OCI-LY7 (cell line): Measurements from ENCODE around the gene MED10. TPM values are rescaled to one million over a fixed set of nuclear protein-coding genes. Genes with fewer than 3 reads are reported as not detected.

Experiments used
- BruUV-seq: library from RNA; stranded (reverse); fragments of 400-500 nt; replicated peaks from 2 replicates; lab custom pipeline; 2021; lab: Mats Ljungman, UMichigan
- CTCF ChIA-PET: fragments of 300-600 bp; sonication (Branson Sonifier 250); formaldehyde crosslinking; loops from one replicate; lab custom pipeline; 2022; ENCODE audit warnings: antibody characterized with exemption; ENCODE audit not compliant: unreplicated experiment; lab: Charles Lee
- POLR2A ChIA-PET: fragments of 300-600 bp; sonication (Branson Sonifier 250); formaldehyde crosslinking; loops from one replicate; lab custom pipeline; 2022; ENCODE audit warnings: antibody characterized with exemption; lab: Charles Lee
- DNase-seq: peaks from one replicate; pipeline ENCODE4 v3.0.0-alpha.2; 2015; ENCODE audit warnings: low spot score
- H2AFZ ChIP-seq: fragments of 200-600 bp; sonication (generic), shearing (Covaris generic); 2 replicates; pipeline ENCODE4 v1.6.1; 2014; ENCODE audit warnings: mild to moderate bottlenecking, antibody characterized with exemption, low read length, moderate library complexity
- H3K27ac ChIP-seq: fragments of 200-600 bp; sonication (generic); 2 replicates; pipeline ENCODE4 v1.5.1; 2014; ENCODE audit warnings: mixed run types, low read depth, mild to moderate bottlenecking, moderate library complexity, low read length, inconsistent platforms; ENCODE audit not compliant: poor library complexity, severe bottlenecking
- H3K36me3 ChIP-seq: fragments of 200-600 bp; sonication (generic); 2 replicates; pipeline ENCODE4 v1.6.1; 2014; ENCODE audit warnings: mild to moderate bottlenecking, antibody characterized with exemption, low read length, moderate library complexity, mixed read lengths; ENCODE audit not compliant: insufficient read depth
- H3K4me1 ChIP-seq: fragments of 200-600 bp; sonication (generic); 2 replicates; pipeline ENCODE4 v1.5.1; 2014; ENCODE audit warnings: mild to moderate bottlenecking, low read length; ENCODE audit not compliant: insufficient read depth, poor library complexity, severe bottlenecking
- H3K4me2 ChIP-seq: fragments of 200-600 bp; sonication (generic); 2 replicates; pipeline ENCODE4 v1.6.1; 2014; ENCODE audit warnings: mild to moderate bottlenecking, low read length
- H3K4me3 ChIP-seq: fragments of 200-600 bp; sonication (generic); 2 replicates; pipeline ENCODE4 v1.5.1; 2014; ENCODE audit warnings: mild to moderate bottlenecking, low read depth, low read length; ENCODE audit not compliant: poor library complexity, severe bottlenecking
- H3K79me2 ChIP-seq: fragments of 200-600 bp; sonication (generic); 2 replicates; pipeline ENCODE4 v1.6.1; 2016; ENCODE audit warnings: low read depth, mild to moderate bottlenecking, low read length, moderate library complexity, mixed read lengths; ENCODE audit not compliant: insufficient read depth
- H3K9me2 ChIP-seq: fragments of 200-600 bp; sonication (generic); 2 replicates; pipeline ENCODE4 v1.6.1; 2016; ENCODE audit warnings: mild to moderate bottlenecking, low read length, mixed read lengths; ENCODE audit not compliant: insufficient read depth
- H3K9me3 ChIP-seq: fragments of 200-600 bp; sonication (generic); 2 replicates; pipeline ENCODE4 v1.6.1; 2014; ENCODE audit warnings: mild to moderate bottlenecking, mixed run types, low read length, mixed read lengths
- H4K20me1 ChIP-seq: fragments of 200-600 bp; sonication (generic); 2 replicates; pipeline ENCODE4 v1.6.1; 2014; ENCODE audit warnings: mild to moderate bottlenecking, antibody characterized with exemption, low read length, moderate library complexity, mixed read lengths; ENCODE audit not compliant: insufficient read depth
- EZH2phosphoT487 ChIP-seq: fragments of 200-600 bp; sonication (generic); IDR thresholded peaks from 2 replicates; pipeline ENCODE4 v1.6.1; 2018; ENCODE audit warnings: low read depth, borderline replicate concordance, mild to moderate bottlenecking, mixed run types, antibody characterized with exemption, low read length, moderate library complexity, mixed read lengths
- intact Hi-C: fragments of 100-400 bp; cut with micrococcal nuclease; formaldehyde crosslinking; loops from one replicate; pipeline ENCODE4 v1.10.0; 2022; ENCODE audit not compliant: unreplicated experiment
- total RNA-seq, 2 experiments: library from RNA; depleted of rRNA in 1 of 2; stranded (reverse); fragments of >200 nt in 1 of 2; shearing (Covaris generic) in 1 of 2; gene quantifications; 2 replicates each; pipeline ENCODE4 v1.2.3, GENCODE V29; 2014 to 2022
- TF ChIP-seq, protein P1 (sequence below): fragments of 200-600 bp; sonication (generic); conservative IDR thresholded peaks from 2 replicates; pipeline ENCODE4 v1.5.1; 2014; ENCODE audit warnings: mild to moderate bottlenecking, antibody characterized with exemption, low read length, moderate library complexity, mixed read lengths

The MED10 gene
- total RNA-seq, 2 experiments from 2014 or later, result 16.2 to 47.3 TPM

DNA sequence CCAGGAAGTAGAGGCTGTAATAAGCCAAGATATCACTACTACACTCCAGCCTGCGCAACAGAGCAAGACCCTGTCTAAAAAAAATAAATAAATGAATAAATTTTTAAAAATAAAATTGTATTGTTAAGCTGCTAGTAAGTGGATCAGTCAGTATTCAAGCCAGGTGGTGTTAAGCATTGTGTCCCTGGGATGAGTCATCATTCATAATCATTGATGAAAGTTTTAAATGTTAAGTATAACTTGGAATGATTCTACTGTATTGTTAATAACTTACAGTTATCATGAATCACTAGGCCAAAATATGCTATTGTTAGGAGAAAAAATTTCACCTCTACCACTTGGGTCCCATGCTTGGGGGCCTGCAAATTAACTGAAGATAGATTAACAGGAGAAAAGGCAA lies 38.2 kb downstream of the MED10 start:
- H3K4me3 ChIP-seq, result no peak overlapping the region
- H4K20me1 ChIP-seq, result no peaks in the 10 kb centered on the region
- no peaks in the 10 kb centered on the region for H3K9me3 ChIP-seq
- no peak for DNase-seq
- TF ChIP-seq, protein P1, sequence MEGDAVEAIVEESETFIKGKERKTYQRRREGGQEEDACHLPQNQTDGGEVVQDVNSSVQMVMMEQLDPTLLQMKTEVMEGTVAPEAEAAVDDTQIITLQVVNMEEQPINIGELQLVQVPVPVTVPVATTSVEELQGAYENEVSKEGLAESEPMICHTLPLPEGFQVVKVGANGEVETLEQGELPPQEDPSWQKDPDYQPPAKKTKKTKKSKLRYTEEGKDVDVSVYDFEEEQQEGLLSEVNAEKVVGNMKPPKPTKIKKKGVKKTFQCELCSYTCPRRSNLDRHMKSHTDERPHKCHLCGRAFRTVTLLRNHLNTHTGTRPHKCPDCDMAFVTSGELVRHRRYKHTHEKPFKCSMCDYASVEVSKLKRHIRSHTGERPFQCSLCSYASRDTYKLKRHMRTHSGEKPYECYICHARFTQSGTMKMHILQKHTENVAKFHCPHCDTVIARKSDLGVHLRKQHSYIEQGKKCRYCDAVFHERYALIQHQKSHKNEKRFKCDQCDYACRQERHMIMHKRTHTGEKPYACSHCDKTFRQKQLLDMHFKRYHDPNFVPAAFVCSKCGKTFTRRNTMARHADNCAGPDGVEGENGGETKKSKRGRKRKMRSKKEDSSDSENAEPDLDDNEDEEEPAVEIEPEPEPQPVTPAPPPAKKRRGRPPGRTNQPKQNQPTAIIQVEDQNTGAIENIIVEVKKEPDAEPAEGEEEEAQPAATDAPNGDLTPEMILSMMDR, result no peak
- intact Hi-C loops, result no loop called here
- H3K36me3 ChIP-seq, result no peaks in the 10 kb centered on the region
- no peaks in the 10 kb centered on the region for H3K79me2 ChIP-seq
- no peaks in the 10 kb centered on the region for H3K4me1 ChIP-seq
- POLR2A ChIA-PET, result no interaction called here
- no TSS peak for BruUV-seq
- no peak overlapping the region for H2AFZ ChIP-seq
- H3K27ac ChIP-seq, result no peak overlapping the region
- CTCF ChIA-PET, result no interaction called here
- no peaks in the 10 kb centered on the region for H3K9me2 ChIP-seq
- no peak overlapping the region for H3K4me2 ChIP-seq

DNA sequence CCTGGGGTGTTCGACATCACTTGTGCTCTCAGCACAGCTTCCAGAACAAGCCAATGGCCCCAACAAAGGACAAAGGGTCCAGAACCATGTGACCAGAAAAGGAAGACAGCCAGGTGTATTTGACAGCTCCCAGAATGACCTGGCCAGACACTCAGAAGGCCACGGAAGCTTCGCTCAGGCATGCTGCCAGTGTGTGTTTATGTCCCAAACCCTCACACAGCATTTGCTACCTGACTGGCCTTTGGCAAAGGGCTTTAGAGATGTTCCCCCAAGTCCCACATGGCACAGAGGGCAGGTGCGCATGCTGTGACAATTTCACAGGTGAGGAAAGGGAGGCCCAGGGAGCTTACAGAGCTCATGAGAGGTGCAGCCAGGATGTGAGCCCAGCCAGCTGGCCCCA lies 39.5 kb downstream of the MED10 start:
- Histone ChIP-seq H3K4me3 (no peak overlapping the region), H3K9me2 (no peaks in the 10 kb centered on the region), H2AFZ (no peak overlapping the region), H3K27ac (no peak overlapping the region), H3K79me2 (no peaks in the 10 kb centered on the region), H3K9me3 (no peaks in the 10 kb centered on the region), H4K20me1 (no peaks in the 10 kb centered on the region), H3K4me2 (no peak overlapping the region), H3K4me1 (no peaks in the 10 kb centered on the region), H3K36me3 (no peaks in the 10 kb centered on the region)
- ChIA-PET POLR2A (interaction anchor here (1.2 kb wide), 1 partner anchor 146 kb away, joined by 4 read pairs; no protein-coding TSS in a partner anchor), CTCF (no interaction called here)
- intact Hi-C loops, result no loop called here
- TF ChIP-seq EZH2phosphoT487, result no peak
- TF ChIP-seq, protein P1, result no peak
- BruUV-seq, result no TSS peak
- DNase-seq, result no peak

- BruUV-seq, result no TSS peak
- Histone ChIP-seq H3K27ac (no peak overlapping the region), H3K4me1 (no peaks in the 10 kb centered on the region), H3K4me3 (no peak overlapping the region), H3K36me3 (no peaks in the 10 kb centered on the region), H3K4me2 (no peak overlapping the region), H2AFZ (no peak overlapping the region), H3K9me2 (no peaks in the 10 kb centered on the region), H4K20me1 (no peaks in the 10 kb centered on the region), H3K79me2 (no peaks in the 10 kb centered on the region), H3K9me3 (no peaks in the 10 kb centered on the region)
- ChIA-PET CTCF (no interaction called here), POLR2A (interaction anchor here (0.7 to 1.2 kb wide), 2 partner anchors 145 to 448 kb away, joined by 3 to 4 read pairs; no protein-coding TSS in a partner anchor)
- TF ChIP-seq, protein P1, result no peak
- no peak for TF ChIP-seq EZH2phosphoT487
- intact Hi-C loops, result no loop called here
- no peak for DNase-seq
Observed at GRCh38 chr5:6338135-6338534, 40.2 kb downstream of the MED10 start.
